Duodenal mucosa (tissue), 2 donors: Measurements from ENCODE around the gene CEACAM21.

Experiments used
- H3K27ac ChIP-seq: one replicate; pipeline ENCODE4 v1.7.0; 2013; ENCODE audit warnings: low read depth, low read length
- H3K27me3 ChIP-seq, 2 donors: one replicate each; pipeline ENCODE4 v1.7.0; 2013; ENCODE audit warnings: low read length in 2 of 2, control low read depth in 1 of 2; ENCODE audit not compliant: insufficient read depth in 2 of 2, control insufficient read depth in 1 of 2
- H3K36me3 ChIP-seq, 2 donors: one replicate each; pipeline ENCODE4 v1.7.0; 2013; ENCODE audit warnings: low read length in 2 of 2, control low read depth in 1 of 2; ENCODE audit not compliant: insufficient read depth in 2 of 2, control insufficient read depth in 1 of 2
- H3K4me1 ChIP-seq, 2 donors: one replicate each; pipeline ENCODE4 v1.7.0; 2013; ENCODE audit warnings: low read length in 2 of 2, control low read depth in 1 of 2; ENCODE audit not compliant: insufficient read depth in 2 of 2, control insufficient read depth in 1 of 2
- H3K4me3 ChIP-seq, 2 donors: one replicate each; pipeline ENCODE4 v1.7.0; 2013; ENCODE audit warnings: low read length in 2 of 2, low read depth in 1 of 2
- H3K9ac ChIP-seq, 2 donors: one replicate each; pipeline ENCODE4 v1.7.0; 2013; ENCODE audit warnings: low read length in 2 of 2, low read depth in 1 of 2
- H3K9me3 ChIP-seq, 2 donors: one replicate each; pipeline ENCODE4 v1.7.0; 2013; ENCODE audit warnings: low read length in 2 of 2, control low read depth in 1 of 2; ENCODE audit not compliant: control insufficient read depth in 1 of 2

Gene CEACAM21

GRCh38 chr19:41575998-41576397 lies at the start of gene CEACAM21:
Gene CEACAM21, plus strand, starts transcription at chr19:41576166. Its CDS starts 109 bp downstream, at chr19:41576275.
- no peaks in the 10 kb centered on the region for H3K36me3 ChIP-seq
- H3K4me1 ChIP-seq: no peaks in the 10 kb centered on the region
- H3K4me3 ChIP-seq: peak within 1 kb of the TSS in 1 of 2 donors; percentile 40
- no peaks in the 10 kb centered on the region for H3K27me3 ChIP-seq
- no peak within 1 kb of the TSS for H3K27ac ChIP-seq
- no peaks in the 10 kb centered on the region for H3K9me3 ChIP-seq
- no peak within 1 kb of the TSS for H3K9ac ChIP-seq

GRCh38 chr19:41527089-41527488 lies 48.9 kb upstream of the CEACAM21 start:
- no peak overlapping the region for H3K27ac ChIP-seq
- H3K4me1 ChIP-seq: peaks cover 0 to 5% of the 10 kb centered on the region in 2 donors
- H3K9me3 ChIP-seq: no peaks in the 10 kb centered on the region
- H3K9ac ChIP-seq: no peak overlapping the region
- no peak overlapping the region for H3K4me3 ChIP-seq
- peaks cover 8 to 22% of the 10 kb centered on the region in 2 donors for H3K27me3 ChIP-seq
- H3K36me3 ChIP-seq: no peaks in the 10 kb centered on the region

- H3K4me3 ChIP-seq: no peak overlapping the region
- no peaks in the 10 kb centered on the region for H3K9me3 ChIP-seq
- no peaks in the 10 kb centered on the region for H3K36me3 ChIP-seq
- H3K27me3 ChIP-seq: peaks cover 2 to 14% of the 10 kb centered on the region in 2 donors
- H3K9ac ChIP-seq: no peak overlapping the region
- H3K4me1 ChIP-seq: peaks cover 0 to 5% of the 10 kb centered on the region in 2 donors
- H3K27ac ChIP-seq: no peak overlapping the region
Measured at GRCh38 chr19:41528106-41528505, 47.9 kb upstream of the CEACAM21 start.

GRCh38 chr19:41529484-41530183 lies 46.3 kb upstream of the CEACAM21 start:
- Histone ChIP-seq H3K9me3 (no peaks in the 10 kb centered on the region), H3K27me3 (peaks cover 2 to 8% of the 10 kb centered on the region in 2 donors), H3K36me3 (no peaks in the 10 kb centered on the region), H3K9ac (no peak overlapping the region), H3K27ac (no peak overlapping the region), H3K4me3 (no peak overlapping the region), H3K4me1 (peaks cover 0 to 5% of the 10 kb centered on the region in 2 donors)

- Histone ChIP-seq H3K9me3 (no peaks in the 10 kb centered on the region), H3K36me3 (no peaks in the 10 kb centered on the region), H3K27me3 (peaks cover 2 to 8% of the 10 kb centered on the region in 2 donors), H3K27ac (peak overlapping the region; percentile 33), H3K4me1 (peaks cover 0 to 5% of the 10 kb centered on the region in 2 donors), H3K9ac (no peak overlapping the region), H3K4me3 (no peak overlapping the region)
Measured at GRCh38 chr19:41530184-41530534, 45.8 kb upstream of the CEACAM21 start.

GRCh38 chr19:41530761-41531301 lies 45.1 kb upstream of the CEACAM21 start:
- Histone ChIP-seq H3K27me3 (peaks cover 2 to 4% of the 10 kb centered on the region in 2 donors), H3K9me3 (no peaks in the 10 kb centered on the region), H3K9ac (no peak overlapping the region), H3K4me3 (peak overlapping the region; percentile 3 to 38), H3K27ac (peak overlapping the region; percentile 36), H3K4me1 (peaks cover 0 to 5% of the 10 kb centered on the region in 2 donors), H3K36me3 (no peaks in the 10 kb centered on the region)

GRCh38 chr19:41531438-41532311 lies 44.3 kb upstream of the CEACAM21 start:
- peaks cover 2 to 4% of the 10 kb centered on the region in 2 donors for H3K27me3 ChIP-seq
- peak overlapping the region; percentile 38 to 56 for H3K4me3 ChIP-seq
- H3K36me3 ChIP-seq: no peaks in the 10 kb centered on the region
- no peaks in the 10 kb centered on the region for H3K9me3 ChIP-seq
- H3K4me1 ChIP-seq: peaks cover 0 to 5% of the 10 kb centered on the region in 2 donors
- H3K27ac ChIP-seq: peak overlapping the region; percentile 63
- H3K9ac ChIP-seq: peak overlapping the region; percentile 15 to 16

GRCh38 chr19:41532526-41532925 lies 43.4 kb upstream of the CEACAM21 start:
- Histone ChIP-seq H3K27me3 (peaks cover 2 to 4% of the 10 kb centered on the region in 2 donors), H3K4me3 (no peak overlapping the region), H3K36me3 (no peaks in the 10 kb centered on the region), H3K27ac (no peak overlapping the region), H3K4me1 (peaks cover 0 to 5% of the 10 kb centered on the region in 2 donors), H3K9ac (no peak overlapping the region), H3K9me3 (no peaks in the 10 kb centered on the region)

GRCh38 chr19:41533671-41534215 lies 42.2 kb upstream of the CEACAM21 start:
- Histone ChIP-seq H3K4me1 (peaks cover 0 to 5% of the 10 kb centered on the region in 2 donors), H3K27me3 (peaks cover 2 to 4% of the 10 kb centered on the region in 2 donors), H3K9ac (no peak overlapping the region), H3K4me3 (no peak overlapping the region), H3K9me3 (no peaks in the 10 kb centered on the region), H3K27ac (no peak overlapping the region), H3K36me3 (no peaks in the 10 kb centered on the region)
